Epithelial cell of esophagus (primary cell): Measurements from ENCODE around the gene IGFL3.

Experiments
- DNase-seq: peaks from one replicate; pipeline ENCODE4 v3.0.0; 2010; ENCODE audit warnings: low read depth
- H3K4me3 ChIP-seq: 2 replicates; pipeline ENCODE4 v1.5.1; 2011; ENCODE audit warnings: mild to moderate bottlenecking, low read length, control low read depth
- CTCF ChIP-seq: IDR thresholded peaks from 2 replicates; pipeline ENCODE4 v1.5.1; 2011; ENCODE audit warnings: low read depth, mild to moderate bottlenecking, low read length, control low read depth, inconsistent platforms; ENCODE audit not compliant: insufficient read depth; ENCODE audit errors: missing control alignments

The IGFL3 gene

GRCh38 chr19:46125447-46125846, 959 bp upstream of the IGFL3 start:
- no peak for TF ChIP-seq CTCF
- no peak for DNase-seq
- no peak overlapping the region for H3K4me3 ChIP-seq

- H3K4me3 ChIP-seq, result no peak overlapping the region
- peak; percentile 62 for DNase-seq
- no peak for TF ChIP-seq CTCF
Observed at GRCh38 chr19:46118136-46118535, 6.4 kb downstream of the IGFL3 start.

- no peak for TF ChIP-seq CTCF
- no peak overlapping the region for H3K4me3 ChIP-seq
- DNase-seq, result no peak
Observed at GRCh38 chr19:46116121-46116520, 8.4 kb downstream of the IGFL3 start.

GRCh38 chr19:46115396-46116106, 8.9 kb downstream of the IGFL3 start:
- TF ChIP-seq CTCF, result no peak
- peak; percentile 94 for DNase-seq
- no peak overlapping the region for H3K4me3 ChIP-seq

- H3K4me3 ChIP-seq, result no peak overlapping the region
- no peak for DNase-seq
- no peak for TF ChIP-seq CTCF
Observed at GRCh38 chr19:46113726-46114125, 10.8 kb downstream of the IGFL3 start.

- no peak for TF ChIP-seq CTCF
- no peak for DNase-seq
- H3K4me3 ChIP-seq, result no peak overlapping the region
Observed at GRCh38 chr19:46112527-46112926, 12.0 kb downstream of the IGFL3 start.

GRCh38 chr19:46111376-46111775, 13.1 kb downstream of the IGFL3 start:
- peak; percentile 53 for DNase-seq
- TF ChIP-seq CTCF, result no peak
- H3K4me3 ChIP-seq, result no peak overlapping the region
